ENCODE measurements around the gene ADAMTS18. TPM values are rescaled to one million over a fixed set of nuclear protein-coding genes. Genes with fewer than 3 reads are reported as not detected.

ADAMTS18 gene
- total and polyA plus RNA-seq, 2 of the 8 experiments (the other 6 are each of a cell fraction or from before 2014, with no cell fraction given) = 0.05 to 0.19 TPM

DNA sequence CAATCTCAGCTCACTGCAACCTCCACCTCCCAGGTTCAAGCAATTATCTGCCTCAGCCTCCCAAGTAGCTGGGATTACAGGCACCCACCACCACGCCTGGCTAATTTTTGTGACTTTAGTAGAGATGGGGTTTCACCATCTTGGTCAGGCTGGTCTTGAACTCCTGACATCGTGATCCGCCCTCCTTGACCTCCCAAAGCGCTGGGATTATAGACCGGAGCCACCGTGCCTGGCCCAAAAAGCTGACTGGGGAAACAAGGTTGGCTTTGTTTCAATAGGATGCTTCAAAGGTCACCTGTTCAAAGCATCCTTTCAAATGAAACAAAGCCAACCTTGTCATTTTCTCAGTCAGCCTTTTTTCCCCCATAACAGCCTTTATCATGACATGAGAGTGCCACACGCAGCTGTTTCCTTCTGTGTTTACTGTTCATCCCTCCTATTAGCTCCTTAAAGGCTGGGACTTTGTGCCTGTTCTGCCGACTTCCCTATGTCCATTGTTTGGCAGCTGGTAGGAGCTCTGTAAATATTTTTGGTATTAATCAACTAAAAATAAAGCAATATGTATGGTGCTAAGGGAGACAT, 51.1 kb downstream of the ADAMTS18 start:
- Histone ChIP-seq H2AK5ac (ENCODE audit: low read depth, low read length) (no peak overlapping the region), H4K91ac (replicated peaks; ENCODE audit: insufficient read length, low read length) (no peak overlapping the region), H2BK120ac (replicated peaks; ENCODE audit: low read depth, low read length) (no peak overlapping the region), H2BK5ac (ENCODE audit: low read depth, low read length) (no peak overlapping the region), H3K9me3 (ENCODE audit: insufficient read depth in 2 of 2, low read depth in 1 of 2, low read length in 1 of 2) (no peaks in the 10 kb centered on the region), H4K5ac (ENCODE audit: insufficient read length, low read depth, low read length) (no peak overlapping the region), H4K8ac (ENCODE audit: extremely low read depth, insufficient read depth, low read length) (no peak overlapping the region), H3K79me1 (ENCODE audit: low read depth, low read length) (no peaks in the 10 kb centered on the region), H3K27me3 (replicated peaks in 1 of 4; ENCODE audit: control insufficient read depth in 3 of 4, extremely low read depth in 1 of 4, insufficient read depth in 3 of 4, low read length in 3 of 4) (no peaks in the 10 kb centered on the region), H3K14ac (ENCODE audit: insufficient read length) (no peak overlapping the region), H2BK20ac (ENCODE audit: low read length) (no peak overlapping the region), H3K23ac (ENCODE audit: insufficient read length) (no peak overlapping the region), H3K4ac (replicated peaks; ENCODE audit: insufficient read length, low read depth, low read length) (no peak overlapping the region), H3K9ac (replicated peaks in 1 of 4; ENCODE audit: extremely low read depth in 1 of 4, low read depth in 3 of 4, low read length in 3 of 4) (no peak overlapping the region), H3K27ac (ENCODE audit: low read depth, low read length) (no peak overlapping the region), H4K20me1 (replicated peaks in 1 of 2; ENCODE audit: control insufficient read depth in 1 of 2, insufficient read depth in 2 of 2, low read length in 2 of 2) (no peaks in the 10 kb centered on the region), H3K4me3 (ENCODE audit: extremely low read depth in 1 of 4, insufficient read depth in 2 of 4, low read depth in 3 of 4, low read length in 4 of 4) (no peak overlapping the region), H3K79me2 (ENCODE audit: control insufficient read depth in 1 of 2, insufficient read depth in 2 of 2, low read length in 2 of 2) (no peaks in the 10 kb centered on the region), H3K4me1 (replicated peaks in 1 of 4; ENCODE audit: control insufficient read depth in 3 of 4, insufficient read depth in 4 of 4, low read length in 3 of 4) (peaks cover 2 to 12% (median 2%) of the 10 kb centered on the region in 4 experiments; a peak in 4 of 7 replicates), H2BK15ac (ENCODE audit: low read length) (no peak overlapping the region), H3K4me2 (ENCODE audit: insufficient read depth in 1 of 2, low read depth in 2 of 2, low read length in 2 of 2) (no peak overlapping the region), H2AFZ (ENCODE audit: low read length) (no peak overlapping the region), H3K23me2 (ENCODE audit: low read depth, low read length) (no peaks in the 10 kb centered on the region), H3K56ac (replicated peaks; ENCODE audit: insufficient read length, low read depth, low read length) (no peak overlapping the region), H3K36me3 (ENCODE audit: control insufficient read depth in 2 of 4, insufficient read depth in 4 of 4, low read length in 3 of 4) (no peaks in the 10 kb centered on the region), H2BK12ac (ENCODE audit: low read depth, low read length) (no peak overlapping the region), H3K18ac (ENCODE audit: extremely low read depth, low read length) (no peak overlapping the region)
- TF ChIP-seq SP4 (IDR thresholded peaks at IDR 0.05; ENCODE audit: low read length) = no peak
- TF ChIP-seq BACH1 (IDR thresholded peaks at IDR 0.05; ENCODE audit: low read length) = no peak
- no peak for TF ChIP-seq CBX8 (IDR thresholded peaks at IDR 0.05; ENCODE audit: borderline replicate concordance, low read depth, low read length)
- no peak for TF ChIP-seq CEBPB (IDR thresholded peaks at IDR 0.05; ENCODE audit: low read depth, low read length)
- TF ChIP-seq TBP (IDR thresholded peaks at IDR 0.05; ENCODE audit: low read depth, low read length) = no peak
- no peak for TF ChIP-seq BRCA1 (IDR thresholded peaks at IDR 0.05; ENCODE audit: low read depth, low read length)
- no peak for TF ChIP-seq KDM4A (IDR thresholded peaks at IDR 0.05; ENCODE audit: low read depth, low read length, severe bottlenecking)
- TF ChIP-seq TEAD4 (IDR thresholded peaks at IDR 0.05; ENCODE audit: low read depth, low read length) = no peak
- no peak for TF ChIP-seq HDAC6 (IDR thresholded peaks at IDR 0.05; ENCODE audit: low read depth, low read length)
- no peak for TF ChIP-seq RAD21 (IDR thresholded peaks at IDR 0.05 in 1 of 2, conservative IDR thresholded peaks at IDR 0.05 in 1 of 2; ENCODE audit: low read depth in 2 of 2, low read length in 2 of 2)
- TF ChIP-seq RXRA (IDR thresholded peaks at IDR 0.05; ENCODE audit: insufficient read depth, low read depth, low read length) = no peak
- TF ChIP-seq EGR1 (IDR thresholded peaks at IDR 0.05; ENCODE audit: borderline replicate concordance, low read depth, low read length) = no peak
- no peak for TF ChIP-seq TAF7 (optimal IDR thresholded peaks at IDR 0.05; ENCODE audit: borderline replicate concordance, low read depth, low read length)
- no peak for TF ChIP-seq SUZ12 (IDR thresholded peaks at IDR 0.05; ENCODE audit: low read length)
- ChIA-PET CTCF (ENCODE audit: partially characterized antibody) (interaction anchor here (0.9 to 2.5 kb wide), 4 partner anchors 9 to 201 kb away, joined by 3 to 9 read pairs (median 3); no protein-coding TSS in a partner anchor), POLR2A (ENCODE audit: partially characterized antibody) (interaction anchor here (1.2 kb wide), 1 partner anchor 15 kb away, joined by 3 read pairs; no protein-coding TSS in a partner anchor)
- DNase-seq (ENCODE audit: low read depth in 1 of 2, low spot score in 2 of 2) (no peak), FAIRE-seq (no peak)
- 88% methylated on average over 7 of the region's 8 CpGs; no CpG with 5 or more reads in 1 of the 2 experiments for WGBS, 2 experiments (ENCODE audit: extremely low coverage in 1 of 2, insufficient coverage in 1 of 2, insufficient read length in 1 of 2, insufficient replicate concordance in 2 of 2, low coverage in 1 of 2, low lambda C conversion rate in 2 of 2, missing lambda C conversion rate in 1 of 2)

Measured in H1 (cell line).